NCI-H524 treated with DMSO at 0.1 percent for 48 hours (cell line): ENCODE results near the gene CCHCR1.

Source experiments
- DNase-seq: peaks from one replicate; lab custom pipeline; 2025; lab: John Stamatoyannopoulos, UW

CCHCR1 gene

GRCh38 chr6:31103136-31103535 lies 54.5 kb downstream of the CCHCR1 start:
- no peak for DNase-seq

DNA sequence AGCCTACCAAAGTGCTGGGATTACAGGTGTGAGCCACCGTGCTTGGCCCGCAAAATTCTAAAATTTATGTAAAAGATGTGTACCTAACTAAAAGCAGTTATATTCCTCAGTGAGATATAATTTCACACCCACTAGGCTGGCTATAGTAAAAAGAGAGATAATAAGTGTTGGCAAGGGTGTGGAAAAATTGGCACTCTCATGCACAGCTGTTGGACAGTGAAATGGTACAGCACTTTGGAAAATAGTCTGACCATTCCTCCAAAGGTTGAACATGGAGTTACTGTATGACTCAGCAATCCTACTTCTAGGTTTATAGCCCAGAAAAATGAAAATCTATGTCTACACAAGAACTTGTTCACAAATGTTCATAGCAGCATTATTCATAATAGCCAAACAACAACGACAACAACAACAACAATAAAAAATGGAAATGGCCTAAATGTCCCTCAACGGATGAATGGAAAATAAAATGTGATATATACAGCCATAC lies 59.1 kb downstream of the CCHCR1 start:
- no peak for DNase-seq

DNA sequence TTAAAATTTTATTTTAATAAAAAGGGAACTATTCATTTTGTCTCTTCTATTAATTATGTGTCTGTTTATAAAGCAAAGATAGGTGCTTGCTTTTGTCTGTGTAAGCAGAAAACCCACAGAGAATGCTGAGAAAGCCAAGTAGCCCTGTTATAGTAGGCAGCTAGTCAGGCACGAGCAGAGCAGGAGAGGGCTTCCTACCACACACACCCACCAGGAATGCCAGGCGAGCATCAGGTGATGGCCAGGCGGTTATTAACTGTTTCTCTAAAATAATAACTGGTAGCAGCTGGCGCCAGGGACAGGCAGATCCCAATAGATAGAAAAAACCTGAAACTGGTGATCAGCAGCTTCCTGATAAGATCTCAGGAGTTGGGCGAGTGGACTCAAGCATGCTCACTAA lies 60.9 kb downstream of the CCHCR1 start:
- DNase-seq, result no peak

- DNase-seq, result no peak
Observed at GRCh38 chr6:31096215-31096614, 61.4 kb downstream of the CCHCR1 start.

DNA sequence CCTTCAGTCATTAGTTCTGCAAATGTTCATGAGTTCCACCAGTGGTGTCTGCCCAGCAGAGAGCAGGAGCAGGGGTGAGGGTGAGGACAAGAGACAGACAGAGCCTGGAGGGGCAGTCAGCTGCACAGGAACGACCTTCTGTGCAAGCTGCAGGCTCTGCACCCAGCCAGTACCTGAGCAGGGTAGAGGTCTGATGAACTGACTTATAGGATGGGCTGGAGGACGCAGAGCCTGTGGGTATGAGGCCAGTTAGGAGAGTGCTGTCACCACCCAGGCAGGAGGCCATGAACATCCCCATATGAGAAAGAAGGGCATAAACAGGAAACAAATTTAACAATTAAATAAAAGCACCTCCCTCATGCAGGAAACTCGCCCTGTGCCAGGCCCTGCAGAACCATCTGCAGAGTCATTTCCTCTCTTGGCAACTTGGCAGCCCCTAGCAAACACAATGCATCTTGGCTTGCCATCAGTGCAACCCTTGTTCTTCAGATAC lies 63.2 kb downstream of the CCHCR1 start:
- DNase-seq, result no peak

DNA sequence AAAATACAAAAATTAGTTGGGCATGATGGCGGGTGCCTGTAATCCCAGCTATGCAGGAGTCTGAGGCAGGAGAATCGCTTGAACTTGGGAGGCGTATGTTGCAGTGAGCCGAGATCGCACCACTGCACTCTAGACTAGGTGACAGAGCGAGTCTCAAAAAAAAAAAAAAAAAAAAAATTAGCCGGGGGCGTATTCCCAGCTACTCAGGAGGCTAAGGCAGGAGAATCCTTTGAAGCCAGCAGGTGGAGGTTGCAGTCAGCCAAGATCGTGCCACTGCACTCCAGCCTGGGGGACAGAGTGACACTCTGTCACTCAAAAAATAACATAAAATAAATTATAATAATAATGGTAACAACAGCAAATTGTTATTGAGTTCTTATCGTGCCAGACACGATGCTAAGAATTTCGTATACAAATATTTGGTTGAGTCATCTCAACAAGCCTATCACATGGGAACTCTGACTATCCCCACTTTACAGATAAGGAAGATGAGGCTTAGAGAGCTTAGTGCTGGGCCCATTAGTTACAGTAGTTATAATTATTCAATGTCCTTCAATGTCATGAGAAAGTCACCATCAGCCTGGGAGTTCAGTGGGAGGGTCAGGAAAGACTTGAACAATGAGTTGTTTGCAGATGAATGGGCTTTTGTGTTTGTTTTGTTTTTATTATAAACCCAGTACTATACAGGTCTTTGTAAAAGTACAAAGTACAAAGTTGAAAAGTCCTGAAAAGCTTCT lies 64.7 kb downstream of the CCHCR1 start:
- DNase-seq, result no peak
